HepG2 (cell line): ENCODE results near the gene DYNC2I2. TPM values are rescaled to one million over a fixed set of nuclear protein-coding genes. Genes with fewer than 3 reads are reported as not detected.
A peak's percentile ranks its signal among the peaks of the same experiment; 100 is the strongest.

Experiments
- ARHGAP35 ChIP-seq: sonication (generic); formaldehyde crosslinking; IDR thresholded peaks from 2 replicates; pipeline ENCODE4 v1.9.0; 2022; ENCODE audit warnings: mild to moderate bottlenecking, inconsistent platforms, moderate library complexity, missing genetic modification reagents, borderline replicate concordance
- ARNT2 ChIP-seq: sonication (generic); formaldehyde crosslinking; IDR thresholded peaks from 2 replicates; pipeline ENCODE4 v1.8.0; 2022; ENCODE audit warnings: mild to moderate bottlenecking, low read depth, missing genetic modification reagents, moderate library complexity
- FOXO1 ChIP-seq: sonication (generic); formaldehyde crosslinking; IDR thresholded peaks from 2 replicates; pipeline ENCODE4 v1.4.0; 2020; ENCODE audit warnings: missing genetic modification reagents
- HIC2 ChIP-seq: sonication (generic); formaldehyde crosslinking; IDR thresholded peaks from 2 replicates; pipeline ENCODE4 v1.9.0; 2022; ENCODE audit warnings: low read depth, missing genetic modification reagents
- HNRNPK ChIP-seq: fragments of 200-400 bp; formaldehyde crosslinking; IDR thresholded peaks from 2 replicates; pipeline ENCODE4 v1.6.1; 2018; ENCODE audit warnings: low read length, low read depth, moderate library complexity, mild to moderate bottlenecking; ENCODE audit not compliant: poor library complexity, severe bottlenecking
- MLX ChIP-seq: IDR thresholded peaks from 2 replicates; pipeline ENCODE4 v1.6.1; 2016
- TGIF2 ChIP-seq: IDR thresholded peaks from 2 replicates; pipeline ENCODE4 v1.6.1; 2016; ENCODE audit warnings: control low read depth, missing compliant biosample characterization
- U2AF2 ChIP-seq: fragments of 200-400 bp; formaldehyde crosslinking; IDR thresholded peaks from 2 replicates; pipeline ENCODE4 v1.6.1; 2017; ENCODE audit warnings: low read depth, mild to moderate bottlenecking, low read length
- ZFAT ChIP-seq: sonication (generic); formaldehyde crosslinking; conservative IDR thresholded peaks from 2 replicates; pipeline ENCODE4 v1.8.1; 2023; ENCODE audit warnings: missing genetic modification reagents, inconsistent platforms
- ZFP36L1 ChIP-seq: sonication (generic); formaldehyde crosslinking; IDR thresholded peaks from 2 replicates; pipeline ENCODE4 v1.8.0; 2022; ENCODE audit warnings: mild to moderate bottlenecking, missing genetic modification reagents, moderate library complexity
- ZNF274 ChIP-seq: sonication (generic); formaldehyde crosslinking; IDR thresholded peaks from 2 replicates; pipeline ENCODE4 v1.5.1; 2020; ENCODE audit warnings: mild to moderate bottlenecking, missing genetic modification reagents
- ZNF607 ChIP-seq: sonication (generic); formaldehyde crosslinking; IDR thresholded peaks from 2 replicates; pipeline ENCODE4 v1.5.1; 2020; ENCODE audit warnings: missing genetic modification reagents, mild to moderate bottlenecking, borderline replicate concordance
- ZNF609 ChIP-seq: sonication (generic); formaldehyde crosslinking; IDR thresholded peaks from 2 replicates; pipeline ENCODE4 v1.4.0; 2020; ENCODE audit warnings: mild to moderate bottlenecking, missing genetic modification reagents, borderline replicate concordance
- ZNF710 ChIP-seq: sonication (generic); formaldehyde crosslinking; IDR thresholded peaks from 2 replicates; pipeline ENCODE4 v1.5.0; 2020; ENCODE audit warnings: mild to moderate bottlenecking, missing genetic modification reagents, borderline replicate concordance
- ZNF720 ChIP-seq: sonication (generic); formaldehyde crosslinking; IDR thresholded peaks from 2 replicates; pipeline ENCODE4 v1.4.0; 2020; ENCODE audit warnings: missing genetic modification reagents
- ZSCAN12 ChIP-seq: sonication (generic); formaldehyde crosslinking; IDR thresholded peaks from 2 replicates; pipeline ENCODE4 v1.9.0; 2021; ENCODE audit warnings: mild to moderate bottlenecking, missing genetic modification reagents
- polyA plus RNA-seq, 8 experiments: library from polyadenylated mRNA; depleted of rRNA in 3 of 8; stranded (reverse) in 7 of 8; unstranded in 1 of 8; fragments of >200 nt; fragmentation: Illumina TruSeq in 4 of 8; extraction: Trizol in 4 of 8; gene quantifications; 2 replicates each; pipeline versions ENCODE4 v1.2.1 to v1.2.3, GENCODE V29; 2011 to 2016; ENCODE audit warnings: low read depth in 4 of 8, missing spikeins in 1 of 8, mixed read lengths in 1 of 8; ENCODE audit not compliant: insufficient read depth in 1 of 8
- total RNA-seq, 5 experiments: library from RNA; depleted of rRNA; stranded (reverse); fragments of >200 nt; fragmentation: Illumina TruSeq; extraction: Trizol; gene quantifications; 2 replicates each; pipeline ENCODE4 v1.2.3, GENCODE V29; 2016; ENCODE audit warnings: low read depth in 1 of 5
- TF ChIP-seq, protein P1 (sequence below): sonication (generic); formaldehyde crosslinking; IDR thresholded peaks from 2 replicates; pipeline ENCODE4 v1.4.0; 2020; ENCODE audit warnings: mild to moderate bottlenecking, missing genetic modification reagents
- TF ChIP-seq, protein P2 (sequence below): sonication (generic); formaldehyde crosslinking; IDR thresholded peaks from 2 replicates; pipeline ENCODE4 v1.4.0; 2020; ENCODE audit warnings: missing genetic modification reagents, borderline replicate concordance

The DYNC2I2 gene
- total and polyA plus RNA-seq, 2 of the 13 experiments (the other 11 are each of a cell fraction or from before 2014, with no cell fraction given) = 13.7 to 40.2 TPM

DNA sequence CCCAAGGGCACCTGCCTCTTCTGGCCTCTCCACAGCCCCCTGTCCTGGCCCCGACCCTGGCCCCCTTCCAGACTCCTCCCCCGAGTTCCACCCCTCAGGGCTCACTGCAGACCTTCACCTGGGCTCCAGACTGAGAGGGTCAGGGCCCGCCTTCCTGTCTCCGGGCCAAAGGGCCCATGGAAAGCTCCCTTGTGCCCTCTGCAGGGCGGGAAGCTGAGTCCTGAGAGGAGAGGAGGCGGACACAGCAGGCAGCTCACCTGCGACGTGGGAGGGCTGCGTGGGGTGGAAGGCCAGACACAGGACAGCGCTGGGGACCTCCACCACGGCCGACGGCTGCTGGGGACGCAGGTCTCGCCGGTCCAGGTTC, 20.6 kb downstream of the DYNC2I2 start (continued):
- TF ChIP-seq, protein P1, sequence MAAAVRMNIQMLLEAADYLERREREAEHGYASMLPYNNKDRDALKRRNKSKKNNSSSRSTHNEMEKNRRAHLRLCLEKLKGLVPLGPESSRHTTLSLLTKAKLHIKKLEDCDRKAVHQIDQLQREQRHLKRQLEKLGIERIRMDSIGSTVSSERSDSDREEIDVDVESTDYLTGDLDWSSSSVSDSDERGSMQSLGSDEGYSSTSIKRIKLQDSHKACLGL (CRISPR knock-in tag) = no peak
- TF ChIP-seq HNRNPK = no peak
- TF ChIP-seq ARHGAP35 = no peak
- no peak for TF ChIP-seq MLX (CRISPR knock-in tag)
- TF ChIP-seq ARNT2 (CRISPR knock-in tag) = peak; percentile 5; the same call in 1 of the 2 replicates
- no peak for TF ChIP-seq ZNF609
- TF ChIP-seq ZSCAN12 (CRISPR knock-in tag) = no peak
- no peak for TF ChIP-seq U2AF2
- no peak for TF ChIP-seq FOXO1
- TF ChIP-seq ZNF607 (CRISPR knock-in tag) = no peak
- TF ChIP-seq TGIF2 (CRISPR knock-in tag) = no peak
- no peak for TF ChIP-seq ZFP36L1
- no peak for TF ChIP-seq ZNF720
- TF ChIP-seq ZNF274 (CRISPR knock-in tag) = no peak
- TF ChIP-seq ZFAT = no peak
- TF ChIP-seq ZNF710 (CRISPR knock-in tag) = no peak
- no peak for TF ChIP-seq HIC2
- TF ChIP-seq, protein P2, sequence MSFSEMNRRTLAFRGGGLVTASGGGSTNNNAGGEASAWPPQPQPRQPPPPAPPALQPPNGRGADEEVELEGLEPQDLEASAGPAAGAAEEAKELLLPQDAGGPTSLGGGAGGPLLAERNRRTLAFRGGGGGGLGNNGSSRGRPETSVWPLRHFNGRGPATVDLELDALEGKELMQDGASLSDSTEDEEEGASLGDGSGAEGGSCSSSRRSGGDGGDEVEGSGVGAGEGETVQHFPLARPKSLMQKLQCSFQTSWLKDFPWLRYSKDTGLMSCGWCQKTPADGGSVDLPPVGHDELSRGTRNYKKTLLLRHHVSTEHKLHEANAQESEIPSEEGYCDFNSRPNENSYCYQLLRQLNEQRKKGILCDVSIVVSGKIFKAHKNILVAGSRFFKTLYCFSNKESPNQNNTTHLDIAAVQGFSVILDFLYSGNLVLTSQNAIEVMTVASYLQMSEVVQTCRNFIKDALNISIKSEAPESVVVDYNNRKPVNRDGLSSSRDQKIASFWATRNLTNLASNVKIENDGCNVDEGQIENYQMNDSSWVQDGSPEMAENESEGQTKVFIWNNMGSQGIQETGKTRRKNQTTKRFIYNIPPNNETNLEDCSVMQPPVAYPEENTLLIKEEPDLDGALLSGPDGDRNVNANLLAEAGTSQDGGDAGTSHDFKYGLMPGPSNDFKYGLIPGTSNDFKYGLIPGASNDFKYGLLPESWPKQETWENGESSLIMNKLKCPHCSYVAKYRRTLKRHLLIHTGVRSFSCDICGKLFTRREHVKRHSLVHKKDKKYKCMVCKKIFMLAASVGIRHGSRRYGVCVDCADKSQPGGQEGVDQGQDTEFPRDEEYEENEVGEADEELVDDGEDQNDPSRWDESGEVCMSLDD (CRISPR knock-in tag) = no peak
